Stimulated activated CD4-positive, alpha-beta T cell treated with anti-CD3 and anti-CD28 coated beads, Interleukin-2, amount 100 ng/mL, for 24 hours (primary cell): ENCODE results near the gene ZNF669.

ENCODE experiments used
- DNase-seq, 2 donors: peaks; one replicate each; pipeline ENCODE4 v3.0.0-alpha.2; 2020

The ZNF669 gene

DNA sequence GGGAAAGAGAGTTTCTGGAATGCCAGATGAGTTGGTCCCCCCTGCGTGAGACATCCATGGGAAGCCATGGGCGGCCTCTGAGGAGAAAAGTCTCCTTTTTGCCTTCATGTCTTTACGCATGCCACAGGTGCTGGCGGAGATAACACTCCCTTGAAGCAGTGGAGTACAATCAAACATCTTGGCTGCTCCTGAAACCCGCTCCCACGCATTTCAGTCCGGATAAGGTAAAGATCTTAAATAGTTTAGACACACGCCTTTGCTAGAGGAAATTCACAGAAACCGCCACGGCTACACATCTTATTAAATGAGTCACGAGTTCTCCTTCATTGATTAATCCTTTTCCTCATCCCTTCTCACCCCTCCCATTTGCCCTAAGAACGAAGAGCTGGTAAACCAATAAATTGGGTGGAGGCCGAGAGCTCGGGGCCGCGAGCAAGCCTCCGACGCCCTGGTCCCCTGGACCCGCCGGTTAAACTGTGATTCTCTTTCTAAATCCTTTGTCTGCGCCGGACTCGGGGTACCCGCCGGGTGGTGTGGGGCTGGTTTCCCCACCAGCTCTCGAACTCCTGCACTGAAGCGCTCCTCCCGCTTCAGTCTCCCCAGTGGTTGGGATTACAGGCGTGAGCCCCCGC is 6.6 kb upstream of the ZNF669 start:
- peak; percentile 50 to 56 for DNase-seq

DNA sequence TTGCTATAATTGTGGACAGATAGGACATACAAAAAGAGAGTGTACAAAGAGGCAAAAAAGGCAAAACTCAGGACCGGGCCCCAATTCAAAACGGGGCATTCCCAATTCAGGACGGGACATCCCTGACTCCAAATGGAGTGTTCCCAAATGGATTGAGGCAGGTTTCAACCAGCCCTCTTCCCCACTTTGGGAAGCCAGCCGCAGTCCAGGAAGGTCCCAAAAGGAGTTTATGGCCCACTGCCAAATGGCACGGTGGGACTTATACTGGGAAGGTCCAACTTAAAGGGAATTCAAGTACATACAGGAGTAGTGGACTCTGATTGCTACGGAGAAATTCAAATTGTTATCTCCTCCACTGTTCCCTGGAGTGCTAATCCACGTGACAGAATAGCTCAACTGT is 3.5 kb upstream of the ZNF669 start:
- DNase-seq = no peak

DNA sequence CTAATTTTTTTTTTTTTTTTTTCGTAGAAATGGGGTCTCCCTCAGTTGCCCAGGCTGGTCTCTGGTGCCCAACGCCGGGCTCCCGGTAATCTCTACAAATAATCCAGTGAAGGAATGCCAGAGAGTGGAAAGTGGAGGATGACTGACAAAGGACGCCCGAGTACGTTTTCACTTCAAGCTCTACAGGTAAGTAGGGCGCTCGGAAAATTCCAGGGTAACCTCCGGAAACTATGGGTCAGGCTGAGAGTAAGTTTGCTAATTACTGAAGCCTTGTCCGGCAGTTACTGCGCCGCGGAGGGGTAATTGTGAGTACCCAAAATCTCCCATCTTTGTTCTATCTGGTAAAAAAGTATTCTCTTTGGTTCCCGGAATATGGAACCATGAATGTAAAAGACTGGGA is 1.8 kb upstream of the ZNF669 start:
- DNase-seq = no peak

DNA sequence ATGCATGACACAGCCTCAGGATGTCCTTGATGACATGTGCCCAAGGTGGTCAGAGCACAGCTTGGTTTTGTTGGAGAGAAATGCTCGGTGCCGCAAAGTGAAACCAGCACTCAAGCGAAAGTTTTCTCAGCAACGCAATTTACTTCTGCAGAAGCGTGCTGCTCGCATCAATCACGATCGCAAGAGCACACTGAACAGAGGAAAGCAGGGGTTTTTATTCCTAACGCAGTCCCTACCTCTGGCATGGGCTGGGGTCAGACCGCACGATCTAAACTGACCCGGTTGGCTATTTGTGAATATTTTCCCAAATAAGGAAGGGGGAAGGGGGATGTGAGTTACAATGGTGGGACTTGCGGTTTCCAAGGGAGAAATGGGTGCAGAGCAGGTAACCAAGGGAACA is 809 bp upstream of the ZNF669 start:
- no peak for DNase-seq

DNA sequence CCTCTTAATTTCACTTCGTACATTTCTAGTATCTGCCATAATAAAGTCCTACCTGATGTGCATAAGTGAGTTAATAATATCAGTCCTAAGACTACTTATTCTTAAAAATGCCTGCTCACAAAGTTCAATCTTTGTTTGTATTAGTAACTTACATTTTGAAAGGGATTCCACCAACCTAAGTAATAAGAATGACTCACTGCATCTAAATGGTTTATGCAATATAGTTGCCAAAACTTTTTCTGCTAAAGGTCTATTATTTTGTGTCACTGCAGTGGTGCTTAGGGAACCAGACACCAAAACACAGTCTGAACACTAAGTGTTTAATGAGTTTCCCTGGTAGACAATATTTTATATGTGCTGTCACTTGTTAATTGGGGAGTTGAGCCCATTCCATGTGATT is 1.8 kb downstream of the ZNF669 start:
- no peak for DNase-seq

DNA sequence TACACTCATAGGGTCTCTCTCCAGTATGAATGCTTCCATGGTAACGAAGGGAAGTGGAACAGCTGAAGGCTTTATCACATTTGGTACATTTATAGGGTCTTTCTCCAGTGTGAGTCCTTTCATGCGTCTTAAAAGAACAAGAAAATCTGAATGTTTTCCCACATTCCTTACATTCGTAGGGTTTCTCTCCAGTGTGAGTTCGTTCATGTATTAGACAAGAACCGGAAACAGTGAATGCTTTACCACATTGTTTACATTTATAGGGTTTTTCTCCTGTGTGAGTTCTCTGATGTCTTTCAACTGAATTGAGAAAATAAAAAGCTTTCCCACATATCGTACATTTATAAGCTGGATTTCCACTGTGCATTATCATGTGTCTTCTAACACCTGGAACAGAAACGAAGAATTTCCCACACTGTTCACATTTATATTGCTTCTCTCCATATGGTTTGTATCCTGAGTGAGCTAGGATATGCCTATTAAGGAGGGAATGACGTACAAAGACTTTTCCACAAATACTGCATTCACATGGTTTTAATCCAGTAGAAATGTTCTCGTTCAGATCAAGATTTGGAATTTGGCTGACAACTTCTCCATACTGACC is 3.4 kb downstream of the ZNF669 start:
- DNase-seq = no peak

DNA sequence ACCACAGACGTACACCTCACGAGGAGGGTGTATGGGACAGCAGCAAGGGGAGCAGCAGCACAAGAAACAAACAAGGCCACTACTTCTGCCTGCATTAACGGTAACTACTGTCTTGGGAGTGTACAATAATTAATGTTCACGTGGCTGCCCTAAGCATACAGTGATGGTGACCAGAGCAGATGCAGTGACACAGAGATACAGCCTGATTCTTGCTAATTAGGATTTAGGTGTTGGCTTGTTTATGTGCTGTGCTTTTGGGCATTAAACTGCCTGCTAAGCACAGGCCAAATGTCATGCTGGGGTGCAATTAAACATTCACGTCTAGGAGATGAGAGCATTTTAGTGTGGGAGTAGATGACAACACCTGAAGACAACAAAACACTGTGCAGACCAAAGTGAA is 7.2 kb downstream of the ZNF669 start:
- DNase-seq = no peak

DNA sequence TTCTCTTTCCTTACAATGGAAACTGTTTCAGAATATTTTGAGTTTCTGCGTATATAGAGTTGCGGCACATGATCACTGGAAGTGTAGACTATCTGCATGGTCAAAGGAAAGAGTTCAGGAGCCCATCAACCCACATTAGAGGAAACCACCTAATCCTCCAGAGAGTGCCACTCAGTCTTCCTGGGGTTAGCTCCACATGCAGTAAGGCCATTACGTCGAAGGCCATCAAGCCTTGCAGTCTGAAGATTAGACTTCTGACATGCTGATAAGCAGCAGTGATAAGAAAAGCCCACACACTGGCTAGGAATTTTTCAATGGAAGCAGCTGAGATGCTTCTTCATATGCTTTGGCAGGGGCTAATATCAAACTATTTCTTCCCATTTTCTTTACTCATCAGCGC is 7.6 kb downstream of the ZNF669 start:
- no peak for DNase-seq

DNA sequence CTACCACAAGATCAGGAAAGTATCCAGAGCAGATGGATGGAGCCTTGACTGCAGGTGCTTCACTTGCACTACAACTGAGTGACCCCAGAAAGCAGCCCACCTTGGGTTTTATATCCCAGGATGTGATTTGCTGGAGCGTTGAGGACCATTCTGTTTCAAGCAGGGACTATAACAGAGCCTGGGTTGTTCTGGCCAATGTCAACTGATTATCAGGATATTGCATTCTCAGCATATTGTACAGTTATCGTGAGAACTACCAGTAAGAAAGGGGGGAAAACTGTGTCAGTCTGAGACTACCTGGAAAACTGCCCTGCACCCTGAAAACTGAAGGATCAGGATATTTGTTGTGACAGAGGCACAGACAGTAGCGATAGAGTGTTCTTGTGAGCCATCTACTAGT is 8.0 kb downstream of the ZNF669 start:
- no peak for DNase-seq

DNA sequence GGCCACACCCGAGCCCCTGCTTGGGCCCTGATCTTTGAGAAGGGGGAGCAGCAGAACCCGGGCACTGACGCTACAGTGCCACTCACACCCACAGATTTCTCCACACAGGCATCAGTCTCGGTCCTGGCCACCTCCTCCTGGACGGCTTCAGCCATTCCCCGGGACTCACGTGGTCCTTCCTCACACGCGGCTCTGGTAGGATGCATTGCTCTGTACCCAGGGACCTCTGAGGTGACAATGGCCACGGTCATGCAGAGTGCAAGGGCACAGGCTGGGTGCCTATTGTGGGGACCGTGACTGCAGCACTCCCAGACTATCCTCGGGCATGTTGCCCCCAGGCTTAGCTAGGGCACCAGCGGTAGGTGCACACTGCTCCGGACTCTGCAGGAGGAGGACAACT is 13.7 kb downstream of the ZNF669 start:
- no peak for DNase-seq

DNA sequence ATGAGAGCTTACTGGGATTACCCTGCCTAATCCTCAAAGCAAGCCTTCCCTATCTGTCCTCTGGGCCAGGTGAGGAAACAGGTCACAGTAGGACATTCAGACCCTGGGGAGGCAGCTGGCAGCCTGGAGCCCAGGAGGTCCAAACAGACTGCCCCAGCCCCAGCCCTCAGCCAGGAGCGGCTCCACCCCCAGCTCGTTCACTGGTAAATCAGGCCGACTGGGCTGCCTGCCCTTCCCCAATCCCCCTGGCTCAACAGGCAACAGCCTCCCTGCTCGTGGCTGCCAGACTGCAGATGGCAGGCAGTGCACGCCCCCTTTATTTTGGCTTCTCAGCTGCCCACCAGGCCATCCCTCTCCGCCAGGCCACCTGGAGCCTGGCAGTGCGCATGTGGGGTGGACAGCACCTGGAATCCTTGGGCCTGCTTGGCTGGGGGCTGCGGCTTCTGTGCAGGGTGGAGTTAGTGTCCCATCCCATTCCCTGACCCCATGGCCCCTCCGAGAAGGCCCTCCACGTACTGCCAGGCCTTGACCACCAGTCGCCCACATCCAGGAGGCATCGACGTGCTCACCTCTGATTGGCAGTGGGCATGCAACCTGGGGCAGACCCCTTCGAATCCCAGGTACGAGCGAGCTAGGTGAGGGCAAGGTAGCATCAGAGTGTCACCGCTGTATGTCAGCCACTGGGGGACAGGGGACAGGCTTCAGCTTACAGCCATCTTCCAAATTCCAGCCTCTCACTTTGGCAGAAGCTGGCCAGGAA is 14.4 kb downstream of the ZNF669 start:
- no peak for DNase-seq

DNA sequence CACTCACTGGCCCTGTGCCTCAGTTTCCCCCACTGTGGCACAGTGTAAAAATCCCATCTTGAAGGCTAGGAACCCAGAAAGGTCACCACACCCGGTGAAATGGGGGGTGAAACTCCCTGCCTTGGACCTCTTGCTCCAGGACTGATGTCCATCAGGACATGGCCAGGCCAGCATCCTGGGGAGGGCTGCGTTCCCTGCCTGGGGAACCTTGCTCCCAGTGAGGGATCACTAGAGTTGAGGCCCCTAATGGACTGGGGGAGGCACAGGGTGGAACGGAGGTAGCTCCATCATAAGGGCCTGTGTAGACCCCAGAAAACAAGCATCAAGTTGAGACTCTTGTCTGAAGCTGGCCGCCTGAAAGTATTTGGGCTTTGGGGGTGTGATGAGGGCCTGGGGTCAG is 15.2 kb downstream of the ZNF669 start:
- DNase-seq = no peak

DNA sequence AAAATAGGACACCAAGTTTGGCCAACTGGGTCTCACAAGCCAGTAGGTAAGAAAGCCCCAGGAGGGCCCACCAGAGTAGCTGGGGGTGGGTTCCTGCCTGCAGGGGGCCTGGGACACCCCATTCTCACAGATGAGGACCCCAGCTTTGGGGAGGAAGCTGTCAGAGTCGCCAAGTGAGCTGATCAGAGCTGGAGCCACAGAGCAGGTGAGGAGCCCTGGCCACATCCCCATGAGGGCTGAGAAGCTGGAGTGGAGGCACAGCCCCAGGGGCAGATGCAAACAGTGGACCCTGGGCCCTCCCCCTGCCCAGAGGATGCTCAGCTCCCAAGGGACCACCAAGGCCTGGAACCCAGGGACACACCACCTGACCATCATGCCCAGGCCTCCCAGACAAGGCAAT is 16.9 kb downstream of the ZNF669 start:
- no peak for DNase-seq

DNA sequence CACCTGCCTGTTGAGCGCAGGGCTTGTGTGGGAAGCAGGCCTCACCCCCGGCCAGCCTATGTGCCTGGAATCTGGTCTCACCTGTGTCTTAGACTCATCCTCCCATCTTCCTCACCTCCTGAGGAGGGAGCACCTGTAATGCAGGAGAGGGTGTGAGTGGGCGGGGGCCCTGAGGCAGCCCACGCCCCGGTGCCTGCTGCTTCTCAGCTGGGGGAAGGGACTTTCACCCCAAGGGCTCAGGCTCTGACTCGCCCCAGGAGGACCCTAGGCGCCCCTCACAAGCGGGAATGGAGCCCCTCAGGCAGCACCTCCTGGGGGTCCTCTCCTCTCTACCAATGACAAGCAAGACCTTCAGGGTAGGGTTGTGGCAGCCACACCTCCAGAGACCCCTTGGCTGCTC is 18.8 kb downstream of the ZNF669 start:
- DNase-seq = no peak

DNA sequence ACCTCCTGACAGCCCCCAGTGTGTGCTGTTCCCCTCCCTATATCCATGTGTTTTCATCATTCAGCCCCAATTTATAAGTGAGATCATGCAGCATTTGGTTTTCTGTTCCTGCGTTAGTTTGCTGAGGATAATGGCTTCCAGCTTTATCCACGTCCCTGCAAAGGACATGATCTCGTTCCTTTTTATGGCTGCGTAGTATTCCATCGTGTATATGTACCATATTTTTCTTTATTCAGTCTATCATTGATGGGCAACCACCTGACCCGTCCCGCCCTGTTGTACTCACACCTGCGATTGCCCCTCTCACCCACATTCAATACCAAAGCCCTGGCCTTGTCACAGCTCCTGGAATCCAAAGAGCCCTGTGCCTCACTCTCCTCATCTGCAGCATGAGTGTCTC is 19.4 kb downstream of the ZNF669 start:
- no peak for DNase-seq

DNA sequence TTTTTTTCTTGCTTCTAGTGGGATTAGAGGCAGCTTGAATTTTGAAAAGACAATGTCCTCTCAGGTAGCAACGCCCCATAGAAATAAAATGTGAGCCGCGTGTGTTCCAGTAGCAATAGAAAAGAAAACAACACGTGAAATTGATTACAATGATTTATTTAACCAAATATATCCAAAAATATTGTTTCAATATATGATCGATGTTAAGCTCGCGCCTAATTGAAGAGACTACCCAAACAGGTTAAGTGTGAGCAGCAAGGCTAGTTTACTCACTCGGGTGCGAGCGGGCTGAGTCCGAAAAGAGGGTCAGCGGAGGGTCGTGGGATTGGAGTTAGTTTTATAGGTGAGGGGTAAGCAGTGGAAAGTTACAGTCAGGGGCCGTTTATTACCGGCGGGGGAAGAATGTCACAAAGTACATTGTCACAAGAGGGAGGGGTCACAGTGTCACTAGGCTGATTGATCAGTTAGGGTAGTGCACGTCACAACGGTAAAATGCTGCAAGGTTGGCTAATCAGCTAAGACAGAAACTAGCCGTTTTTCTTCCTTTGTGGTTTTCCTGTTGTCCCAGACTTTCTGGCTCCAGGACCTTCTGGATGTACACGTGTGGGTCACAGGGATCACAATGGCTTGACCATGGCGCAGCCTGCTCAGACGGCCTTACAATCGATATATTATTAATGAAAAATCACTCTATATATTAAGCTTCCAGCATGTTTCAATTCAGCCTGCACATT is 24.8 kb downstream of the ZNF669 start:
- DNase-seq = no peak

DNA sequence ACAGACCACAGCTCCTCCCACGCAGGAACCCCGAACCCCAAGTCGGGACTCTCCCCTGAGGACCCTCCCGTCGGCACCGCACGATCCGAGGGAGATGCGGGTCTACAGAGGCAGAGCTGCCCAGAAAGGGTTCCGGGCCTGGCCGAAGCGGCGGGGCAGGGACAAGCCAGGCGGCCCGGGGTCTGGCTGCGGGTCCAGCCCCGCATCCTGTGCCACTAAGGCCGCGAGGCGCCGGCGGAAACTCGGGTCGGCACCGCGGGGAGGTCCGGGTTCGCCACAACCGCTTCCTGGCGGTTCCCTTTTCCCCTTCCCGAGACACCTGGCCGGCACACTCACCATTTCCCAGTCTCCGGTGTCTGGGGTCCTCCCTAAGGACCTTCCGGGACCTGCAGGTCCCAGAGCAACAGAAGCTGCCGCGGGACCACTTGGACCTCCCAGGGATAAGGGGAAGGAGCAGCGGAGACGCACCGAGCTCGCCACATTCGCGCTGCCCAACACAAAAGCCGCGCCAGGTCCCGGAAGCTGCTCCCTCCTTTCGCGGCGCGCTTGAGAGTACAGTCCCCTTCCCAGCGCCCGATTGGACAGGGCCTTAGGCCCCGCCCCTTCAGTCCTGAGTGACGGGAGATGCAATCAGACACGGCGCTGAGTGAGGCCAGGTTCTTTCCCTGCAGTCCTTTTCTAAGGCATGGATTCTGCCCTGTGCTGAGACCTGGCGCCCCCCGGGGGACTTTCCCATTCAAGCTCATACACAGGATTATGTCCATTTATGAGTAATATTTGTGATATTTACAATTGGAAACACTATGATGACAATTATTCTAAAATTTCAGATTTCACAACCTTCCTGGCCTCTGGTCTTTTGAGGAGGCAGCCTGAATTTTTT is 25.7 kb downstream of the ZNF669 start, which contains the start of gene ZNF670:
ZNF670 (minus strand) TSS at position 554 of the 883 bp plus-strand sequence; CDS start at position 339, 215 bp downstream.
- DNase-seq = peak; percentile 93 to 95

DNA sequence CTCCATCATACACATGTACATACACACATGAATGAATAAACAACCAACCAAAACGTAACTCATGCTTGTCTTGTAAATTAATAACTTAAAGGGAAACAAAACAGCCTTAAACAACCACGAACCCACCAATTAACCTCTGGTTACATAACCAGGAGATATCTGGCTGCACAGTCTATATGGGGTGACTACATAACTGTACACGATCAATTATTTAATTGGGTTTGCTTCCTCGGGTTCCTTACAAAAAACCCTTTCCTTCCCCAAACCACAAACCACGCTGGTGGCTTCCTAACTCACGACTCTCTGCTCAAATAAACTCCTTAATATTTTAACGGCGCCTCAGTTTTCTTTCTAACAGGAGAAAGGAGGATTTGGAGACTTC is 26.3 kb downstream of the ZNF669 start:
- DNase-seq = no peak

DNA sequence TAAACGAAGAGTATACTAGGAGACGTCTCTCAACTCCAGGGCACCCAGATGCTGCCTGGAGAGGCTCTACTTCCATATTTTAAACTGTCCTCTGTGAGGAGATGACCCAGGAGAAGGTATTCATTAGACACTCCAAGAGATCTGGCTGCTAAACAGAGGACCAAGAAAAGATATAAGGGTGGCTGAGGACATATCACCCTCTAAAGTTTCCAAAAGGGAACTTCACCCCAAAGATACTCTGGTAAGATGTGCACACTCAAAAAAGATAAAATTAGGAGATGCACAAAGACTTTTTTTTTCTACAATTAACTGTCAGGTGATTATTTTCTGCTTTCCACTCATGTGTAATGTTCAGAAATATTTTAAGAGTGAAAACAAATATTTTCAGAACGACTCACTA is 26.9 kb downstream of the ZNF669 start:
- DNase-seq = no peak

DNA sequence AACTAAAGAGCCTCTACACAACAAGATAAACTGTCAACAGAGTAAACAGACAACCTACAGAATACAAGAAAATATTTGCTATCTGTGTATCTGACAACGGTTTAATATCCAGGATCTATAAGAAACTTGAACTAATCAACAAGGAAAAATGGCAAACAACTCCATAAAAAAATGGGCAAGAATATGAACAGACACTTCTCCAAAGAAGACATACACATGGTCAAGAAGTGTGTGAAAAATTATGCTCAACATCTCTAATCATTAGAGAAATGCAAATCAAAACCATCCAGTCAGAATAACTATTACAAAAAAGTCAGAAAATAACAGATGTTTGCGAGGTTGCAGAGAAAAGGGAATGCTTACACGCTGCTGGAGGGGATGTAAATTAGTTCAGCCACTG is 33.5 kb downstream of the ZNF669 start:
- no peak for DNase-seq

DNA sequence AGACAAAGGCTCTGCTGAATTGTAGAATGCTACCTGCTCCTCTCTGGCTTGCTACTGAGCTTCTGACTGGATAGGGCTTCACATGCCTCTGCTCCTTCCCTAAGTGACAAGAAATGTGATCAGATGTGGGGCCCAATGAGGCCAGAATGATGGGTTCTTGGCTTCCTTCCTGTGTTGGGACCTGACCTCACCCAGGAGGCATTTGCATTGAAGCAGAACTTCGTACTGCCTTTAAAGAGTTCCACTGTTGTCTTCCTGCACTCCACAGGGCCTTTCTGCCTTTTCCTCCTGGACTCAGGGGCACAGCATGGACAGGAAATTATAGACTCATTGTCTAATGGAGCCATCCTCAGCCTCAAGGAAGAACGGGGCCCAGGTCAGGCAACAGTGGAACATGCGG is 39.9 kb downstream of the ZNF669 start:
- no peak for DNase-seq

DNA sequence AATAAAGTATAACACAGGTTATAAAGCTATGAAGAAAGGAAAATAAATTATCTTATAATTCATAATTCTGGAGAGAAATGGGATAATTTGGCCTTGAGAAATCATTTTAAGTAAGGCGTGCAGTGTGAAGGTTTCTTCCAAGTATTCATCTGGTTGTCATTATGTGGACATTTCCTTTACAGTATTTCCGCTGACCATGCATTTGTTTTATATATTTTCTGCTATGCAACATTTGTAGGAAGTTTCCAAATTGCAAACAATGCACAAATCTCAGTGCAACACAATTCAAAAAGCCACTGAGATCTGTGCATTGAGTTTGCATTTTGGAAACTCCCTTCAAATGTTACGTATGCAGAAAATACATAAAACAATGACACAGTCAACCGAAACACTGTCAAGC is 43.4 kb downstream of the ZNF669 start:
- DNase-seq = no peak

DNA sequence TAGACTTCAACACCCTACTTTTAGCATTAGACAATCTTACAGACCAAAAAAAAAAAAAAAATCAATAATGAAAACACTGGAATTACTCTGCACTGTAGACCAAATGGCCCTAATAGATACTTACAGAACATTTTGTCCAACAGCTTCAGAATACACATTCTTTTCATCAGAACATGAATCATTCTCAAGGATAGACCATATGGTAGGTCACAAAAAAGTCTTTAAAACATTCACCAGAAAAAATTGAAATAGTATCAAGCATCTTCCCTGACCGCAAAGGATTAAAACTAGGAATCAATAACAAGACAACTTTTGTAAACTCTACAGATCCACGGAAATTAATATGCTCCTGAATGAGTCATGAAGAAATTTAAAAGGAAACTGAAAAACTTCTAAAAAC is 48.1 kb downstream of the ZNF669 start:
- DNase-seq = no peak
